Measurements from ENCODE around the gene TSHZ2. TPM values are rescaled to one million over a fixed set of nuclear protein-coding genes. Genes with fewer than 3 reads are reported as not detected.

TSHZ2 gene
- total RNA-seq, 2 donors from 2014 or later = 3.3 to 6.2 TPM

- H3K4me1 ChIP-seq = no peaks in the 10 kb centered on the region
- no peak for TF ChIP-seq CTCF (IDR thresholded peaks at IDR 0.05)
Measured at GRCh38 chr20:53309515-53309914, 337.4 kb downstream of the TSHZ2 start.

GRCh38 chr20:53312957-53313356, 340.8 kb downstream of the TSHZ2 start:
- Histone ChIP-seq H3K27me3 (no peaks in the 10 kb centered on the region), H3K4me3 (no peak overlapping the region), H3K27ac (no peak overlapping the region), H3K9me3 (no peaks in the 10 kb centered on the region), H3K36me3 (no peaks in the 10 kb centered on the region), H3K4me1 (no peaks in the 10 kb centered on the region)
- TF ChIP-seq CTCF (IDR thresholded peaks at IDR 0.05) = no peak
- no peak for DNase-seq (ENCODE audit: low spot score)

More at GRCh38 chr20:53309515-53309914, 337.4 kb downstream of the TSHZ2 start:
- Histone ChIP-seq H3K27me3 (no peaks in the 10 kb centered on the region), H3K36me3 (no peaks in the 10 kb centered on the region), H3K9me3 (no peaks in the 10 kb centered on the region), H3K4me3 (no peak overlapping the region), H3K27ac (no peak overlapping the region)
- DNase-seq (ENCODE audit: low spot score) = no peak

GRCh38 chr20:53316206-53316937, 344.2 kb downstream of the TSHZ2 start:
- Histone ChIP-seq H3K4me3 (no peak overlapping the region), H3K36me3 (no peaks in the 10 kb centered on the region), H3K9me3 (no peaks in the 10 kb centered on the region), H3K4me1 (no peaks in the 10 kb centered on the region), H3K27ac (no peak overlapping the region), H3K27me3 (no peaks in the 10 kb centered on the region)
- no peak for TF ChIP-seq CTCF (IDR thresholded peaks at IDR 0.05)
- DNase-seq (ENCODE audit: low spot score) = no peak

- no peak overlapping the region for H3K27ac ChIP-seq
- no peak for TF ChIP-seq CTCF (IDR thresholded peaks at IDR 0.05)
- no peaks in the 10 kb centered on the region for H3K27me3 ChIP-seq
- H3K9me3 ChIP-seq = no peaks in the 10 kb centered on the region
- no peaks in the 10 kb centered on the region for H3K4me1 ChIP-seq
- no peak overlapping the region for H3K4me3 ChIP-seq
- DNase-seq (ENCODE audit: low spot score) = no peak
- H3K36me3 ChIP-seq = no peaks in the 10 kb centered on the region
Measured at GRCh38 chr20:53319200-53319599, 347.0 kb downstream of the TSHZ2 start.

- Histone ChIP-seq H3K27ac (no peak overlapping the region), H3K4me3 (no peak overlapping the region), H3K27me3 (no peaks in the 10 kb centered on the region), H3K36me3 (no peaks in the 10 kb centered on the region), H3K9me3 (no peaks in the 10 kb centered on the region), H3K4me1 (no peaks in the 10 kb centered on the region)
- no peak for DNase-seq (ENCODE audit: low spot score)
- no peak for TF ChIP-seq CTCF (IDR thresholded peaks at IDR 0.05)
Measured at GRCh38 chr20:53319716-53320115, 347.6 kb downstream of the TSHZ2 start.

- no peaks in the 10 kb centered on the region for H3K4me1 ChIP-seq
- H3K27ac ChIP-seq = no peak overlapping the region
- H3K36me3 ChIP-seq = no peaks in the 10 kb centered on the region
- DNase-seq (ENCODE audit: low spot score) = no peak
- TF ChIP-seq CTCF (IDR thresholded peaks at IDR 0.05) = no peak
- no peak overlapping the region for H3K4me3 ChIP-seq
- no peaks in the 10 kb centered on the region for H3K27me3 ChIP-seq
- no peaks in the 10 kb centered on the region for H3K9me3 ChIP-seq
Measured at GRCh38 chr20:53320701-53321100, 348.5 kb downstream of the TSHZ2 start.
